GM19395 (cell line): ENCODE data around the gene LCA5.
"Not testable (repeated sequence)": the region's sequence is repeated elsewhere in the genome, so short reads cannot be mapped to it uniquely, and the experiment has no call there.

Experiments used
- ATAC-seq: cut with Tn5 transposase; IDR thresholded peaks from one replicate; pipeline ENCODE4 v1.9.1; 2021; ENCODE audit warnings: mild to moderate bottlenecking, moderate library complexity; ENCODE audit not compliant: unreplicated experiment

The LCA5 gene

GRCh38 chr6:79538106-79538971 lies 1.1 kb upstream of the LCA5 start:
- ATAC-seq = no peak

- no peak for ATAC-seq
These were observed 661 bp downstream of the LCA5 start for GRCh38 chr6:79536585-79536953.

- not testable (repeated sequence) for ATAC-seq
These were observed 7.7 kb downstream of the LCA5 start for GRCh38 chr6:79529567-79529966.

GRCh38 chr6:79526897-79527296 lies 10.3 kb downstream of the LCA5 start:
- no peak for ATAC-seq

GRCh38 chr6:79525272-79526100 lies 11.7 kb downstream of the LCA5 start:
- ATAC-seq = no peak

- ATAC-seq = no peak
These were observed 13.2 kb downstream of the LCA5 start for GRCh38 chr6:79524065-79524464.

- ATAC-seq = no peak
These were observed 14.6 kb downstream of the LCA5 start for GRCh38 chr6:79522609-79523008.

- ATAC-seq = no peak
These were observed 16.7 kb downstream of the LCA5 start for GRCh38 chr6:79520534-79520933.

- ATAC-seq = no peak
These were observed 18.4 kb downstream of the LCA5 start for GRCh38 chr6:79518842-79519241.

GRCh38 chr6:79515436-79515835 lies 21.8 kb downstream of the LCA5 start:
- no peak for ATAC-seq

GRCh38 chr6:79513111-79513510 lies 24.1 kb downstream of the LCA5 start:
- no peak for ATAC-seq

GRCh38 chr6:79512014-79512413 lies 25.2 kb downstream of the LCA5 start:
- ATAC-seq = no peak

GRCh38 chr6:79510707-79511106 lies 26.5 kb downstream of the LCA5 start:
- no peak for ATAC-seq

- no peak for ATAC-seq
These were observed 31.0 kb downstream of the LCA5 start for GRCh38 chr6:79506251-79506650.

- no peak for ATAC-seq
These were observed 32.9 kb downstream of the LCA5 start for GRCh38 chr6:79504372-79504771.

GRCh38 chr6:79498842-79499241 lies 38.4 kb downstream of the LCA5 start:
- no peak for ATAC-seq

- ATAC-seq = no peak
These were observed 42.0 kb downstream of the LCA5 start for GRCh38 chr6:79495246-79495645.

- ATAC-seq = no peak
These were observed 42.4 kb downstream of the LCA5 start for GRCh38 chr6:79494841-79495240.

GRCh38 chr6:79470728-79471127 lies 66.5 kb downstream of the LCA5 start:
- ATAC-seq = no peak

GRCh38 chr6:79469376-79470246 lies 67.6 kb downstream of the LCA5 start:
- ATAC-seq = no peak

GRCh38 chr6:79468587-79468986 lies 68.6 kb downstream of the LCA5 start:
- no peak for ATAC-seq
